GM12878 (cell line): ENCODE data around the gene FAM13C. TPM values are rescaled to one million over a fixed set of nuclear protein-coding genes. Genes with fewer than 3 reads are reported as not detected.
"Not testable (repeated sequence)": the region's sequence is repeated elsewhere in the genome, so short reads cannot be mapped to it uniquely, and the experiment has no call there.

Experiments used
- ATAC-seq: fragments of 200-7000 bp; cut with Tn5 transposase; 3 replicates; pipeline ENCODE4 v1.9.1; 2020; ENCODE audit warnings: mild to moderate bottlenecking, moderate library complexity
- BruUV-seq: library from RNA; stranded (reverse); fragments of 400-500 nt; replicated peaks from 2 replicates; lab custom pipeline; 2021; lab: Mats Ljungman, UMichigan
- CTCF ChIA-PET: fragments of 300-600 bp; sonication (Branson Sonifier 250); formaldehyde crosslinking; extraction: SDS; loops from one replicate; lab custom pipeline; 2021; ENCODE audit warnings: inconsistent platforms; lab: Yijun Ruan, JAX
- POLR2A ChIA-PET: fragments of 350-600 bp; formaldehyde crosslinking; extraction: SDS; loops from one replicate; lab custom pipeline; 2021; ENCODE audit warnings: inconsistent platforms; lab: Charles Lee
- RAD21 ChIA-PET: fragments of 300-600 bp; sonication (Branson Sonifier 250); formaldehyde crosslinking; loops from one replicate; lab custom pipeline; 2023; ENCODE audit warnings: antibody characterized with exemption; ENCODE audit not compliant: unreplicated experiment; lab: Charles Lee
- SMC1A ChIA-PET: fragments of 300-600 bp; sonication (Branson Sonifier 250); formaldehyde crosslinking; loops from one replicate; lab custom pipeline; 2023; ENCODE audit not compliant: unreplicated experiment, uncharacterized antibody; lab: Charles Lee
- DNase-seq: peaks from one replicate; pipeline ENCODE4 v3.0.0-alpha.2; 2011; ENCODE audit warnings: low read depth, low spot score
- FAIRE-seq: peaks from 3 replicates; lab custom pipeline; 2011; peaks lifted over from hg19 to GRCh38; lab: Jason Lieb, UNC
- H2AFZ ChIP-seq: 2 replicates; pipeline ENCODE4 v1.6.0; 2011; ENCODE audit warnings: low read depth, low read length, control low read depth; ENCODE audit not compliant: control insufficient read depth
- H3K27ac ChIP-seq: 2 replicates; pipeline ENCODE4 v1.5.1; 2011; ENCODE audit warnings: control low read depth; ENCODE audit not compliant: control insufficient read depth, insufficient read depth
- H3K27me3 ChIP-seq, 2 experiments: replicated peaks in 1 of 2; 2 replicates each; pipeline versions ENCODE4 v1.6.0 to v1.6.1; 2011; ENCODE audit warnings: low read length in 1 of 2; ENCODE audit not compliant: control insufficient read depth in 2 of 2, insufficient read depth in 2 of 2
- H3K36me3 ChIP-seq, 2 experiments: 2 replicates each; pipeline ENCODE4 v1.5.1; 2011; ENCODE audit warnings: low read length in 1 of 2; ENCODE audit not compliant: control insufficient read depth in 2 of 2, insufficient read depth in 2 of 2
- H3K4me1 ChIP-seq: 2 replicates; pipeline ENCODE4 v1.6.1; 2011; ENCODE audit warnings: mild to moderate bottlenecking, low read length, moderate library complexity, mixed read lengths; ENCODE audit not compliant: control insufficient read depth, insufficient read depth
- H3K4me2 ChIP-seq: 2 replicates; pipeline ENCODE4 v1.6.0; 2011; ENCODE audit warnings: control low read depth; ENCODE audit not compliant: control insufficient read depth, insufficient read depth
- H3K4me3 ChIP-seq: fragments of 200-600 bp; sonication (generic); 2 replicates; pipeline ENCODE4 v1.5.1; 2016
- H3K79me2 ChIP-seq: 2 replicates; pipeline ENCODE4 v1.6.0; 2011; ENCODE audit warnings: low read length; ENCODE audit not compliant: control insufficient read depth, insufficient read depth
- H3K9ac ChIP-seq: 2 replicates; pipeline ENCODE4 v1.8.0; 2011; ENCODE audit warnings: low read length, control low read depth, mixed read lengths; ENCODE audit not compliant: control insufficient read depth, insufficient read depth
- H3K9me3 ChIP-seq: replicated peaks from 3 replicates; pipeline ENCODE4 v1.5.1; 2011; ENCODE audit warnings: mild to moderate bottlenecking, low read length; ENCODE audit not compliant: control insufficient read depth, insufficient read depth
- H4K20me1 ChIP-seq: 2 replicates; pipeline ENCODE4 v1.6.0; 2011; ENCODE audit not compliant: control insufficient read depth, insufficient read depth
- ATF7 ChIP-seq: fragments of 450-650 bp; IDR thresholded peaks from 2 replicates; pipeline ENCODE4 v1.6.1; 2016; ENCODE audit warnings: low read depth, mild to moderate bottlenecking
- CBFB ChIP-seq: IDR thresholded peaks from 2 replicates; pipeline ENCODE4 v1.6.1; 2016; ENCODE audit warnings: antibody characterized with exemption, low read depth
- FOXK2 ChIP-seq: fragments of 450-650 bp; IDR thresholded peaks from 2 replicates; pipeline ENCODE4 v1.6.1; 2017; ENCODE audit warnings: mild to moderate bottlenecking, moderate library complexity
- GABPA ChIP-seq: IDR thresholded peaks from 2 replicates; pipeline ENCODE4 v1.6.1; 2014; ENCODE audit warnings: antibody characterized with exemption, low read depth, mild to moderate bottlenecking, inconsistent platforms
- POLR2A ChIP-seq: IDR thresholded peaks from 2 replicates; pipeline ENCODE4 v1.6.1; 2011; ENCODE audit warnings: low read depth, mild to moderate bottlenecking, low read length
- SIN3A ChIP-seq: IDR thresholded peaks from 2 replicates; pipeline ENCODE4 v1.6.1; 2012; ENCODE audit warnings: low read depth, low read length, improper control_type of control experiment
- SREBF2 ChIP-seq: IDR thresholded peaks from 2 replicates; pipeline ENCODE4 v1.6.1; 2012; ENCODE audit warnings: mild to moderate bottlenecking, low read length
- TCF7 ChIP-seq: IDR thresholded peaks from 2 replicates; pipeline ENCODE4 v1.6.1; 2014; ENCODE audit warnings: antibody characterized with exemption, borderline replicate concordance
- YBX1 ChIP-seq: fragments of 450-650 bp; IDR thresholded peaks from 2 replicates; pipeline ENCODE4 v1.6.1; 2016; ENCODE audit warnings: antibody characterized with exemption
- ZNF384 ChIP-seq: IDR thresholded peaks from 2 replicates; pipeline ENCODE4 v1.6.1; 2012; ENCODE audit warnings: low read depth, mild to moderate bottlenecking, low read length, improper control_type of control experiment, borderline replicate concordance
- ZNF622 ChIP-seq: fragments of 450-650 bp; IDR thresholded peaks from 2 replicates; pipeline ENCODE4 v1.6.1; 2017; ENCODE audit warnings: mild to moderate bottlenecking, inconsistent platforms
- WGBS: methylation state at CpG from one replicate; pipeline ENCODE4 v1.1.6; 2016; ENCODE audit warnings: low lambda C conversion rate; ENCODE audit not compliant: insufficient replicate concordance, insufficient coverage; ENCODE audit errors: missing lambda C conversion rate; 5-methylcytosine and 5-hydroxymethylcytosine counted together
- in situ Hi-C: fragments of 300-500 bp; cut with MboI; formaldehyde crosslinking; loops from 9 replicates; pipeline ENCODE4 v1.14.3; 2018; ENCODE audit warnings: mixed read lengths
- intact Hi-C: fragments of 100-400 bp; cut with micrococcal nuclease; formaldehyde crosslinking; loops from one replicate; pipeline ENCODE4 v1.14.2; 2022; ENCODE audit not compliant: unreplicated experiment
- polyA plus RNA-seq, 11 experiments: library from polyadenylated mRNA; depleted of rRNA in 4 of 11; unstranded in 6 of 11; stranded (reverse) in 5 of 11; fragments of >200 nt; fragmentation: Nextera tagmentation in 4 of 11; fragmentation: Illumina TruSeq in 1 of 11; extraction: Ambion mirVana in 4 of 11; extraction: Trizol in 1 of 11; gene quantifications; 1 replicate in 1 of 11; 2 replicates in 10 of 11; pipeline versions ENCODE4 v1.2.1 to v1.2.3, GENCODE V29; 2011 to 2016; ENCODE audit warnings: inconsistent platforms in 2 of 11, missing spikeins in 2 of 11, low read depth in 1 of 11
- total RNA-seq, 4 experiments: library from RNA; depleted of rRNA in 3 of 4; stranded (reverse); fragments of >200 nt in 3 of 4; fragmentation: Illumina TruSeq in 1 of 4; extraction: Trizol in 1 of 4; gene quantifications; 2 replicates each; pipeline versions ENCODE4 v1.2.1 to v1.2.3, GENCODE V29; 2013 to 2021
- TF ChIP-seq, protein P1 (sequence below): fragments of 450-650 bp; IDR thresholded peaks from 2 replicates; pipeline ENCODE4 v1.6.1; 2016; ENCODE audit warnings: mild to moderate bottlenecking

Gene FAM13C
- total and polyA plus RNA-seq, 10 of the 15 experiments (the other 5 are each of a cell fraction or from before 2014, with no cell fraction given), result 0.04 to 0.31 (median 0.13) TPM; not detected in 5

DNA sequence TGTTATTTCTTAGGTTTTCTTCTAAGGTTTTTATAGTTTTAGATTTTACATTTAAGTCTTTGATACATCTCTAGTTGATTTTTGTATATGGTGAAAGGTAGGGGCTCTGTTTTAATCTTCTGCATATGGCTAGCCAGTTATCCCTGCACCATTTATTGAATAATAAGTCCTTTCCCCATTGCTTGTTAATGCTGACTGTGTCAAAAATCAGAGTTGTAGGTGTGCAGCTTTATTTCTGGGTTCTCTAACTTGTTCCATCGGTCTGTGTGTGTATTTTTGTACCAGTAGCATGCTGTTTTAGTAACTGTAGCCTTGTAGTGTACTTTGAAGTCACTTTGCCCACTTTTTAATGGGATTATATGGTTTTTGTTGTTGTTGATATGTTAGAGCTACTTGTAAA, 37.9 kb upstream of the FAM13C start:
- no TSS peak for BruUV-seq
- ATAC-seq, result no peak
- H2AFZ ChIP-seq, result no peak overlapping the region
- RAD21 ChIA-PET, result no interaction called here
- no peaks in the 10 kb centered on the region for H3K36me3 ChIP-seq
- no peaks in the 10 kb centered on the region for H3K27me3 ChIP-seq
- H3K4me3 ChIP-seq, result no peak overlapping the region
- no peaks in the 10 kb centered on the region for H3K9me3 ChIP-seq
- TF ChIP-seq ATF7 (no peak), GABPA (no peak), SIN3A (no peak), CBFB (no peak), SREBF2 (no peak), YBX1 (no peak), POLR2A (no peak), ZNF384 (no peak), FOXK2 (no peak), TCF7 (no peak), ZNF622 (no peak)
- TF ChIP-seq, protein P1, sequence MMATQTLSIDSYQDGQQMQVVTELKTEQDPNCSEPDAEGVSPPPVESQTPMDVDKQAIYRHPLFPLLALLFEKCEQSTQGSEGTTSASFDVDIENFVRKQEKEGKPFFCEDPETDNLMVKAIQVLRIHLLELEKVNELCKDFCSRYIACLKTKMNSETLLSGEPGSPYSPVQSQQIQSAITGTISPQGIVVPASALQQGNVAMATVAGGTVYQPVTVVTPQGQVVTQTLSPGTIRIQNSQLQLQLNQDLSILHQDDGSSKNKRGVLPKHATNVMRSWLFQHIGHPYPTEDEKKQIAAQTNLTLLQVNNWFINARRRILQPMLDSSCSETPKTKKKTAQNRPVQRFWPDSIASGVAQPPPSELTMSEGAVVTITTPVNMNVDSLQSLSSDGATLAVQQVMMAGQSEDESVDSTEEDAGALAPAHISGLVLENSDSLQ, result no peak
- TF ChIP-seq, all 136 proteins: peak for 0
- H4K20me1 ChIP-seq, result no peaks in the 10 kb centered on the region
- no peaks in the 10 kb centered on the region for H3K79me2 ChIP-seq
- WGBS, result 0% methylated on average over 1 of the region's 1 CpG
- FAIRE-seq, result no peak
- no peak overlapping the region for H3K27ac ChIP-seq
- H3K9ac ChIP-seq, result no peak overlapping the region
- ChIA-PET SMC1A (no interaction called here), CTCF (no interaction called here), POLR2A (no interaction called here)
- no peaks in the 10 kb centered on the region for H3K4me1 ChIP-seq
- in situ Hi-C loops, result no loop called here
- H3K4me2 ChIP-seq, result no peak overlapping the region
- no peak for DNase-seq
- intact Hi-C loops, result no loop called here

- FAIRE-seq, DNase-seq, RAD21 ChIA-PET, in situ Hi-C loops, H3K9ac ChIP-seq, H2AFZ ChIP-seq, H3K36me3 ChIP-seq, CTCF ChIA-PET, H3K27me3 ChIP-seq, intact Hi-C loops, H3K4me1 ChIP-seq, H3K9me3 ChIP-seq, POLR2A ChIA-PET, H3K27ac ChIP-seq, H3K79me2 ChIP-seq, BruUV-seq, ATAC-seq, H3K4me3 ChIP-seq, H3K4me2 ChIP-seq, H4K20me1 ChIP-seq: not testable (repeated sequence)
- SMC1A ChIA-PET, result interaction anchor here (0.6 kb wide), 1 partner anchor 38 kb away, joined by 3 read pairs; no protein-coding TSS in a partner anchor
- WGBS, result 38% methylated on average over 4 of the region's 4 CpGs
Measured at GRCh38 chr10:59399329-59399728, 37.0 kb upstream of the FAM13C start.
